Measurements from ENCODE around the gene PARD3. TPM values are rescaled to one million over a fixed set of nuclear protein-coding genes. Genes with fewer than 3 reads are reported as not detected.

PARD3 gene
- total RNA-seq, 1 donor from 2014 or later: 88.7 TPM

DNA sequence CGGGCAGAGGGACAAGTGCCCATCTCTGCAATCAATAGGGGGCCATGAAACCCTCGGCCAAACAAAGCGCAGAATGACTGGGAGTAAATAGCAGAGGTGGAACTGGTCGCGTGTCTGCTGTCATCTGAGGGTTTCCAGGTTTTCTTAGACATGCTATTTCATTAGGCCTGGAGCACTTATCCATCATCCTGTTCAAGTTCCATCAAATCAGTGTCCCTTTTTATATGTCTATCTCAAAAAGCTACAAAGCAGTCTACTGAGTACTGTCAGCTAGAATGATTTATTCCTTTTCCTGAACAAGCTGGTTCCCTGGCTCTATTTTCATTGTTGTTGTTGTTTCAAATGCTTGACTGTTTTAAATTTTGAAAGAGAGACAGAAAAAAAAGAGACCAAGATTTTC, 590.5 kb downstream of the PARD3 start:
- Histone ChIP-seq H3K9ac (ENCODE audit: low read depth in 1 of 3, low read length in 3 of 3) (no peak overlapping the region), H3K27ac (ENCODE audit: low read depth, low read length) (no peak overlapping the region), H3K4me3 (ENCODE audit: low read length in 3 of 3) (no peak overlapping the region), H3K4me1 (ENCODE audit: control insufficient read depth in 3 of 3, insufficient read depth in 3 of 3, low read length in 3 of 3) (no peaks in the 10 kb centered on the region), H3K36me3 (ENCODE audit: control insufficient read depth in 3 of 3, insufficient read depth in 3 of 3, low read length in 3 of 3) (no peaks in the 10 kb centered on the region), H3K27me3 (ENCODE audit: control insufficient read depth in 3 of 3, insufficient read depth in 3 of 3, low read length in 3 of 3) (no peaks in the 10 kb centered on the region), H3K9me3 (ENCODE audit: control insufficient read depth in 3 of 3, low read length in 3 of 3) (no peaks in the 10 kb centered on the region)

DNA sequence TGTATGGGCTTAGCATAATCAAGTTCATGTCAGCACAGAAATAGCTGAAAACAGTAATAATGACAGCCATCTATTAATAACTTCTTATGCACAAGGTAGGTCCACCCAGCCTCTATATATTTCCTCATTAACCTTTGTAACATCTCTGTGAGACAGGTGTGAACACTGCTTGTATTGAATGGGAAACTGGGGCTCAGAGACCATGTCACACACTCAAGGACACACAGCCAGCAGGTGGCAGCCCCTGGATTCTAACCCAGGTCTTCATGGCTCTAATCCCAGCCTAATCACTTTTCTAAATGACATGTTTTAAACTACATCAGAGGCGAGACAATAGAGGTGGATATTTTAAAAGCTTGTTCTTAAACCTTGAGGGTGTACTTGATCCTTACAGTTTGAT, 591.4 kb downstream of the PARD3 start:
- H3K9me3 ChIP-seq (ENCODE audit: control insufficient read depth in 3 of 3, low read length in 3 of 3): no peaks in the 10 kb centered on the region
- H3K9ac ChIP-seq (ENCODE audit: low read depth in 1 of 3, low read length in 3 of 3): no peak overlapping the region
- H3K4me3 ChIP-seq (ENCODE audit: low read length in 3 of 3): no peak overlapping the region
- no peaks in the 10 kb centered on the region for H3K27me3 ChIP-seq (ENCODE audit: control insufficient read depth in 3 of 3, insufficient read depth in 3 of 3, low read length in 3 of 3)
- no peak overlapping the region for H3K27ac ChIP-seq (ENCODE audit: low read depth, low read length)
- no peaks in the 10 kb centered on the region for H3K36me3 ChIP-seq (ENCODE audit: control insufficient read depth in 3 of 3, insufficient read depth in 3 of 3, low read length in 3 of 3)
- no peaks in the 10 kb centered on the region for H3K4me1 ChIP-seq (ENCODE audit: control insufficient read depth in 3 of 3, insufficient read depth in 3 of 3, low read length in 3 of 3)

DNA sequence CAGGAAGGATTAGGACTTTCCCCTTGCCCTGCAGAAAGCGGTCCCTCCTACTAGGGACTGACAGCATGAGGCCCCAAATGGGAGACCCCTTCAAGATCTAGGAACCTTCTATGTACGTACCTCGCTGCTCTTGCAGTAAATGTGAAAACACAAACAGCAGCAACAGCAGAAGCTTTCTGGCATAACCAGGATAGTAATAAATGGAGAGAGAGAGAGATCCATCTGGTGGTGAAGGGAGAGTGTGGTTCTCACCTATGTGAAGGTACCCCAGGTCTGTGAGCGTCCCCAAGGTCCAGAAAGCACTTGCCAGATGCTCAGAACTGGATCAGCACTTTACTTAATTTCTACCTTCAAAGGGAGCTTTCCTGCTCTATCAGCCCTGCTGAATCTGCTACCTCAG, 592.7 kb downstream of the PARD3 start:
- Histone ChIP-seq H3K4me1 (ENCODE audit: control insufficient read depth in 3 of 3, insufficient read depth in 3 of 3, low read length in 3 of 3) (no peaks in the 10 kb centered on the region), H3K36me3 (ENCODE audit: control insufficient read depth in 3 of 3, insufficient read depth in 3 of 3, low read length in 3 of 3) (no peaks in the 10 kb centered on the region), H3K9me3 (ENCODE audit: control insufficient read depth in 3 of 3, low read length in 3 of 3) (no peaks in the 10 kb centered on the region), H3K4me3 (ENCODE audit: low read length in 3 of 3) (no peak overlapping the region), H3K27ac (ENCODE audit: low read depth, low read length) (no peak overlapping the region), H3K27me3 (ENCODE audit: control insufficient read depth in 3 of 3, insufficient read depth in 3 of 3, low read length in 3 of 3) (no peaks in the 10 kb centered on the region), H3K9ac (ENCODE audit: low read depth in 1 of 3, low read length in 3 of 3) (no peak overlapping the region)

DNA sequence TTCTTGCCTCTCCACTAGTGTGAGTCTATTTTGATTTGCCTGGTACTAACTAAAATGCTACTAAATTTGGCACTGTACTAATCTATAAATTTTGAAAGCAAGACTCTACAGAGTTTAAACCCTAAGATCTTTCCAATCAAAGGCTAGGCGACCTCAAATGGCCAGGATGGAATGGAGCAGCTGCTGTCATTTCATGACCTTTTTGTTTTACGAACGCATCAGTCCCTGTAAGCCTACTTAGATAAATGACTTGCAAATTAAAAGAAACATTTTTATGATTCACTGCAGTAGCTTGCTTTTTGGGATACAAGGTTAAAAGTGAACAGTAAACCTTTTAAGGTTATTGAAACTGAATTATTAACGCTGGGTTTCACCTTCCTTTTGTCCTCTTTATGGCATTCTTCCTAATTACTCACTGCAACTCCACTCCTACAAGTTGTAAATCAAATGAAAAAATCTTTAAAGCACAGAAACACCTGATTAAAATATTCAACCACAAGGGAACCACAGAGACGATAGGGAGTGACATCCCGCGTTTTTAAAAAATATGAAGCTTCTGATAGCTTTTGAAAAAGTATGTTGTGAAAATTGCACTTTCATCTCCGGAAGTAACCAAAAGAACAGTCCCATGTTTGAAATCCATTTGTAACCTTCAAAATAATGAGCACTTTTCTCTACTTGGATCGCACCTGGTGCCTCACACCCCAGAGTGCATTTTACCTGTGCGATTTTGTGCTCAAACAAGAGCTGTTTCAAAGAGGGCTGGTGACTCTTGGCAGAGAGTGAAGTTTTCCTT, 595.1 kb downstream of the PARD3 start:
- H3K36me3 ChIP-seq (ENCODE audit: control insufficient read depth in 3 of 3, insufficient read depth in 3 of 3, low read length in 3 of 3): no peaks in the 10 kb centered on the region
- H3K9ac ChIP-seq (ENCODE audit: low read depth in 1 of 3, low read length in 3 of 3): no peak overlapping the region
- H3K27me3 ChIP-seq (ENCODE audit: control insufficient read depth in 3 of 3, insufficient read depth in 3 of 3, low read length in 3 of 3): no peaks in the 10 kb centered on the region
- no peaks in the 10 kb centered on the region for H3K4me1 ChIP-seq (ENCODE audit: control insufficient read depth in 3 of 3, insufficient read depth in 3 of 3, low read length in 3 of 3)
- no peaks in the 10 kb centered on the region for H3K9me3 ChIP-seq (ENCODE audit: control insufficient read depth in 3 of 3, low read length in 3 of 3)
- H3K4me3 ChIP-seq (ENCODE audit: low read length in 3 of 3): no peak overlapping the region
- H3K27ac ChIP-seq (ENCODE audit: low read depth, low read length): no peak overlapping the region

DNA sequence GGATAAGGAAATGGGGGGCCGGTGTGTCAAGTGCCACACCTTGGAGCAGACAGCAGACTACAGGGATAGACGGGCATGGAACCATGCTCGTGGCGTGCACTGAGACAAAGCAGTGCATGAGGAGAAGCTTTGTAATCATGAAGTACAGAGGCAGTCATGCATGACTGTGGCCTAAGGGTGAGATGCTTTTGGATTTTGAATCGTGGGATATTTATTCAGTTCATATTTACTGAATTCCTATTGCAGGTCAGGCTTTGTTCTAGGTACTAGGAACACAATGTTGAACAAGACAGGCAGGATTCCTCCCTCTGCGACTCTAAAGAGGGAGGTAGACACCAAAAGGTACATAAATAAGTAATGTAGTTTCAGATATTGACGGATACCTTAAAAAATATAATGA, 597.6 kb downstream of the PARD3 start:
- Histone ChIP-seq H3K36me3 (ENCODE audit: control insufficient read depth in 3 of 3, insufficient read depth in 3 of 3, low read length in 3 of 3) (no peaks in the 10 kb centered on the region), H3K9ac (ENCODE audit: low read depth in 1 of 3, low read length in 3 of 3) (no peak overlapping the region), H3K4me3 (ENCODE audit: low read length in 3 of 3) (no peak overlapping the region), H3K4me1 (ENCODE audit: control insufficient read depth in 3 of 3, insufficient read depth in 3 of 3, low read length in 3 of 3) (no peaks in the 10 kb centered on the region), H3K27me3 (ENCODE audit: control insufficient read depth in 3 of 3, insufficient read depth in 3 of 3, low read length in 3 of 3) (no peaks in the 10 kb centered on the region), H3K27ac (ENCODE audit: low read depth, low read length) (no peak overlapping the region), H3K9me3 (ENCODE audit: control insufficient read depth in 3 of 3, low read length in 3 of 3) (no peaks in the 10 kb centered on the region)

DNA sequence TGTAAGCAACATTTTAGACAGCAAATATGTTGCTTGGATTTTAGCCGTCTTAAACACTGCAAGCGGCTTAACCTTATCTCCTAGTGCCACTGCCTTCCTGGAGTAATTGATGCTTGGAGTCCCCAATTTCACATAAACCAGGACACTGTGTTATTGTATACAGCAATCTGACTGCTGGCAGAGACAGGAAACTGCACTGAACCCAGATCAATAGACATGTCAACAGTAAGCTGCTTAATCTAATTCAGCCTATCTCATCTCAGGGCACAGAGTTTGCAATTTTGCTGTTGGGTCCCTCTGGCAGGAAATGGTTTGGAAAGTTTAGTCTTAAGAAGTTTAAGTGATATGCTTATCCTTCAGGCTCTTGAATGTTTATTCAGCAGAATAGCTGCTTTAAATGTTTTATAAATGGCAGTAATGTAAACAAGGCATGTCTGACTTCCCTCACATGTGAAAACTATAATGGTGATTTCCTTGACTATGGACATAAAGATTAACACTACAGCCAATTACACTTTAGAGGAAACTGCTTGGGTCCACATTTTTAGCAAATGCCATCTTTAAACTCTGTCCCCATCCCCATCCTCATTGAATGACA, 598.6 kb downstream of the PARD3 start:
- H3K4me1 ChIP-seq (ENCODE audit: control insufficient read depth in 3 of 3, insufficient read depth in 3 of 3, low read length in 3 of 3): no peaks in the 10 kb centered on the region
- H3K4me3 ChIP-seq (ENCODE audit: low read length in 3 of 3): no peak overlapping the region
- no peaks in the 10 kb centered on the region for H3K36me3 ChIP-seq (ENCODE audit: control insufficient read depth in 3 of 3, insufficient read depth in 3 of 3, low read length in 3 of 3)

DNA sequence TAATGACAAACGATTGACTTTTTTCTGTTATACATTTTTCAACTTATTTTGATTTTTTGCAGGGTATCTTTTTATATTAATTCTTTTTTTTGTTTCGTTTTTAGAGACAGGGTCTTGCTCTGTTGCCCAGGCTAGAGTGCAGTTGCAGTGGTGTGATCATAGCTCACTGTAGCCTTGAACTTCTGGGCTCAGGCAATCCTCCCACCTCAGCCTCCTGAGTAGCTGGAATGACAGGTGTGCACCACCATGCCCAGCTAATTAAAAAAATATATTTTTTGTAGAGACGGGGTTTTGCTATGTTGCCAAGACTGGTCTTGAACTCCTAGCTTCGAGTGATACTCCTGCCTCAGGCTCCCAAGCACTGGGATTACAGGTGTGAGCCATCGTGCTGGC, 601.3 kb downstream of the PARD3 start:
- H3K4me1 ChIP-seq (ENCODE audit: control insufficient read depth in 3 of 3, insufficient read depth in 3 of 3, low read length in 3 of 3): no peaks in the 10 kb centered on the region
- H3K9me3 ChIP-seq (ENCODE audit: control insufficient read depth in 3 of 3, low read length in 3 of 3): no peaks in the 10 kb centered on the region
- H3K9ac ChIP-seq (ENCODE audit: low read depth in 1 of 3, low read length in 3 of 3): no peak overlapping the region
- H3K4me3 ChIP-seq (ENCODE audit: low read length in 3 of 3): no peak overlapping the region
- H3K36me3 ChIP-seq (ENCODE audit: control insufficient read depth in 3 of 3, insufficient read depth in 3 of 3, low read length in 3 of 3): peaks cover 0 to 3% (median 0%) of the 10 kb centered on the region in 3 donors
- no peak overlapping the region for H3K27ac ChIP-seq (ENCODE audit: low read depth, low read length)
- no peaks in the 10 kb centered on the region for H3K27me3 ChIP-seq (ENCODE audit: control insufficient read depth in 3 of 3, insufficient read depth in 3 of 3, low read length in 3 of 3)

More for the DNA sequence above, 598.6 kb downstream of the PARD3 start:
- Histone ChIP-seq H3K9ac (ENCODE audit: low read depth in 1 of 3, low read length in 3 of 3) (no peak overlapping the region), H3K27me3 (ENCODE audit: control insufficient read depth in 3 of 3, insufficient read depth in 3 of 3, low read length in 3 of 3) (no peaks in the 10 kb centered on the region), H3K27ac (ENCODE audit: low read depth, low read length) (no peak overlapping the region), H3K9me3 (ENCODE audit: control insufficient read depth in 3 of 3, low read length in 3 of 3) (no peaks in the 10 kb centered on the region)

DNA sequence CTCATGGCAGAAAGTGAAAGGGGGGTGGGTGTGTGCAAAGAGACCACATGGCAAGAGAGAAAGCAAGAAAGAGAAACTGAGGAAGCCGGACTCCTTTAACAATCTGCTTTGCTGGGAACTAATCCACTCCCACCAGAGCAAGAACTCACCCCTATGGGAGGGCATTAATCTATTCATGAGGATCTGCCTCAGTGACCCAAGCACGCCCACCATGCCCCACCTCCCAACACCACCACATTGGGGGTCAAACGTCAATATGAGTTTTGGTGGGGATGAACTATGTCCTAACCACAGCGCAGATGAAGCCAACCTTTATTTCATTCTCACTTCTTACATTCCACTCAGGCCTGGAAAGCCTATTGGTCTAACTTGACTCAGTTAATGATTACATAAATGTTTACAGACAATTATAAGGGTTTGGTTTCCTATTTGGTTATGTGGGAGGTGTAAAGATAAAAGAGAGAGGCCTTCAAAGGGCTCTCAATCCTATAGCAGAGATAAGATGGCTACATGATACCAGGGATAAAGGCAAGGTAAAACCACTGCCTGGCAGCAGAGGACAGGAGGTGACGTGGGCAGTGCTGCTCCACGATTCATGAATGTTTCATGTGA, 601.8 kb downstream of the PARD3 start:
- H3K4me3 ChIP-seq (ENCODE audit: low read length in 3 of 3): no peak overlapping the region
- H3K9me3 ChIP-seq (ENCODE audit: control insufficient read depth in 3 of 3, low read length in 3 of 3): no peaks in the 10 kb centered on the region
- no peaks in the 10 kb centered on the region for H3K27me3 ChIP-seq (ENCODE audit: control insufficient read depth in 3 of 3, insufficient read depth in 3 of 3, low read length in 3 of 3)
- peaks cover 0 to 3% (median 0%) of the 10 kb centered on the region in 3 donors for H3K36me3 ChIP-seq (ENCODE audit: control insufficient read depth in 3 of 3, insufficient read depth in 3 of 3, low read length in 3 of 3)
- H3K27ac ChIP-seq (ENCODE audit: low read depth, low read length): no peak overlapping the region
- no peak overlapping the region for H3K9ac ChIP-seq (ENCODE audit: low read depth in 1 of 3, low read length in 3 of 3)
- H3K4me1 ChIP-seq (ENCODE audit: control insufficient read depth in 3 of 3, insufficient read depth in 3 of 3, low read length in 3 of 3): no peaks in the 10 kb centered on the region

DNA sequence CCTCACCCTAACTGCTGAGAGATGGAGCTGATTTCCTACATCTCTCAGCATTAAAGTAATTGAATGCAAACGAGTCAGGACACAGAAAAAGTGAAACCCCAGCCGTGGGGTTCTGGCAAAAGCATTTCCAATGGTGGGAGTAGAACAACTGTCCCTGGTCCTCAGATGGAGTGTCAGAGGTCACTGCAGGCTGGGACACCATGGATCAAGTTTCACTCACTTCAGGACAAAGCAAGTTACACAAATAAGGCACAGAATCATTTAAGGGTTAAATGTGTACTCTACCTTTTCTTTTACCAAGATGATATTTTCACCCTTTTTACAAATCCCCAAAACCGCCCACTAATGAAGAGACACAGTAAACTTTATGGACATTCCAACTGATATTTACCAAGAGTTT, 607.8 kb downstream of the PARD3 start:
- no peak overlapping the region for H3K4me3 ChIP-seq (ENCODE audit: low read length in 3 of 3)

DNA sequence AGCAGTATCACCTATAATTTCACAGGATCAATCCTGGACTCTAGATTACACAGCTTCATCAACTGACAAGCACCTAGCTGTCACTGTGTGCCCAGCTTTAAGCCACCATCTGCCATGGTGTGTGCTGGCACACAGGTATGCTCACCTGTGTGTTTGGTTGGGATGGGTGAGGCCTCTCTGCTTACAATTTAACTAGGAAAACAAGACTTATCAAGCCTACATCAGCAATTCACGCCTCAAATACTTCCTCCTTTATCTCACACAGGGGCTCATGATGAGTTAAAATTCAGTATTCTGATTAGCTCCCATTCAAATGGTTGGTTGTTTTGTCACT, 608.2 kb downstream of the PARD3 start:
- Histone ChIP-seq H3K9me3 (ENCODE audit: control insufficient read depth in 3 of 3, low read length in 3 of 3) (no peaks in the 10 kb centered on the region), H3K4me3 (ENCODE audit: low read length in 3 of 3) (no peak overlapping the region), H3K27ac (ENCODE audit: low read depth, low read length) (no peak overlapping the region), H3K36me3 (ENCODE audit: control insufficient read depth in 3 of 3, insufficient read depth in 3 of 3, low read length in 3 of 3) (peaks cover 0 to 3% (median 0%) of the 10 kb centered on the region in 3 donors), H3K9ac (ENCODE audit: low read depth in 1 of 3, low read length in 3 of 3) (no peak overlapping the region), H3K27me3 (ENCODE audit: control insufficient read depth in 3 of 3, insufficient read depth in 3 of 3, low read length in 3 of 3) (no peaks in the 10 kb centered on the region), H3K4me1 (ENCODE audit: control insufficient read depth in 3 of 3, insufficient read depth in 3 of 3, low read length in 3 of 3) (no peaks in the 10 kb centered on the region)

More for the DNA sequence above, 607.8 kb downstream of the PARD3 start:
- no peak overlapping the region for H3K9ac ChIP-seq (ENCODE audit: low read depth in 1 of 3, low read length in 3 of 3)
- peaks cover 0 to 3% (median 0%) of the 10 kb centered on the region in 3 donors for H3K36me3 ChIP-seq (ENCODE audit: control insufficient read depth in 3 of 3, insufficient read depth in 3 of 3, low read length in 3 of 3)
- no peaks in the 10 kb centered on the region for H3K9me3 ChIP-seq (ENCODE audit: control insufficient read depth in 3 of 3, low read length in 3 of 3)
- H3K27me3 ChIP-seq (ENCODE audit: control insufficient read depth in 3 of 3, insufficient read depth in 3 of 3, low read length in 3 of 3): no peaks in the 10 kb centered on the region
- H3K27ac ChIP-seq (ENCODE audit: low read depth, low read length): no peak overlapping the region
- no peaks in the 10 kb centered on the region for H3K4me1 ChIP-seq (ENCODE audit: control insufficient read depth in 3 of 3, insufficient read depth in 3 of 3, low read length in 3 of 3)

All from skeletal muscle tissue (tissue), 4 donors.